SK-N-DZ (cell line): Measurements from ENCODE around the gene OR13D1. TPM values are rescaled to one million over a fixed set of nuclear protein-coding genes. Genes with fewer than 3 reads are reported as not detected.
"Not testable (repeated sequence)": the region's sequence is repeated elsewhere in the genome, so short reads cannot be mapped to it uniquely, and the experiment has no call there.

Experiments
- DNase-seq: peaks from one replicate; pipeline ENCODE4 v3.0.0-alpha.2; 2015; ENCODE audit warnings: low spot score
- polyA plus RNA-seq, 2 experiments: library from polyadenylated mRNA; depleted of rRNA; stranded (reverse); fragments of >200 nt; gene quantifications; 2 replicates each; pipeline ENCODE4 v1.2.3, GENCODE V29; 2014

The OR13D1 gene, protein sequence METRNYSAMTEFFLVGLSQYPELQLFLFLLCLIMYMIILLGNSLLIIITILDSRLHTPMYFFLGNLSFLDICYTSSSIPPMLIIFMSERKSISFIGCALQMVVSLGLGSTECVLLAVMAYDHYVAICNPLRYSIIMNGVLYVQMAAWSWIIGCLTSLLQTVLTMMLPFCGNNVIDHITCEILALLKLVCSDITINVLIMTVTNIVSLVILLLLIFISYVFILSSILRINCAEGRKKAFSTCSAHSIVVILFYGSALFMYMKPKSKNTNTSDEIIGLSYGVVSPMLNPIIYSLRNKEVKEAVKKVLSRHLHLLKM
- polyA plus RNA-seq (2014; cell fraction: cytosol; rRNA removed), result not detected in 2 replicates
- not detected in 2 replicates for polyA plus RNA-seq (2014; cell fraction: nucleus; rRNA removed)

DNA sequence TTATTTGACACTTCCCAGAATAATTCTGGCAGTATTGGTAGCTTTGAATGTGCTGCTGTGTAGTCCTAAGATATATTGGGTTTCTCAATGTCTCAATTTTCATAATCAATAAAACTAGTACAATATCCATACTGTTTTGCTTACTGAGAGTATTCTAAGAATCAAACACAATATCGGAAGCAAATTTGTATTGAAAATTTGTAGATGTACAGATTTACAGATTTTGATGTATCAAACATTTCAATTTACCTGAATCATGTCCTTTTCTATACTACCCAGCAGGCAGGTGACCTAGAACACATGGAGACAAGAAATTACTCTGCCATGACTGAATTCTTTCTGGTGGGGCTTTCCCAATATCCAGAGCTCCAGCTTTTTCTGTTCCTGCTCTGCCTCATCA is at the start of gene OR13D1:
TSS of gene OR13D1 (plus strand) at position 301 of the 400 bp plus-strand sequence. CDS start at position 301, 0 bp downstream.
- no peak for DNase-seq

DNA sequence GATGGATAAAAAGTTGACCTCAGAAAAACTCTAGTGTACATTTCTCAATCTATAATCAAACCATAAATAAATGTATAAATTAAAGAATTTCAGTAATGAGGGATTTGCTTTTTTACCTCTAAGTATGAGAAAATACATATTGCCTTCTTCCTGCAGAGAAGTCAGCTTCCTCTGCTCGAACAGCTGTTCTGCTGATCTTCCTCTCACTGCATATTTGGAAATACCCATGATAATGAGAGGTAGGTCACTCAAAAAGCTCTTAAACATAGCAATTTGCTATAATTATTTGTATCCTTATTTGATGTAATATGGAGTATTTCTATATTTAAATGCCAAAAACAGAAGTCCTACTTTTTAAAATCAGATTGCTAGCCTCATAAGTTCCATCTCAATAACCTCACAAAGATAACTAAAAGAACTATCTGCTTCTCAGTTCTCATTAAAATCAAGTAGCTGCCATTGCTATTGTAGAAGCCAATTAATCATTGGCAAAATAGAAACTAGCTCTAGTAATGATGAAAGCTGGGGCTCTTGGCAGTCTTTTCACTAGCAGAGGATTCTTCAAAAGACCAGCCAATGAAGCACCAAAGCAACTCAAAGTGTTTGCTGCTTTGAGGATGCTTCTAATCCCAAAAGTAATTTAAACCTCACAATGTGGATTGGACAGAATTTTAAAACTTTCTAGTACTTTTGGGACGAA is 35.7 kb upstream of the OR13D1 start:
- DNase-seq, result no peak

DNA sequence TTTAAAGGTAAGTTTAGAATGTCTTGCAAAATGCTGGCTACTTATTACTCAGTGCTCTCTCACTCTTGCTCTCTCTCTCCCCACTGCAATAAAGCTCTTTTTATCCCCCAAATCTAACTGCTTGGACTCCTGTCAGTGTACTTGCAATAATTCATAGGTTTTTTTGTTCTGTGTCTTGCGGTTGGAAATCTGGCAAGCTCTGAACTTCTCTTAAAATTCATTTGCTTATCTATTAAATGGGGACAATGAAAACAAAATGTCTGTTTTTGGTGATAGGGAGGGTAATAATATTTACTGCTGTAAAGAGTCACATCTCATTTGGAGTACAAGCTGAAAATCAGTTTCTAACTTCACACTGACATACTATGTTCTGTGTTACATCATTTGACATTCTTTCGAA is 18.7 kb upstream of the OR13D1 start:
- DNase-seq, result no peak

DNA sequence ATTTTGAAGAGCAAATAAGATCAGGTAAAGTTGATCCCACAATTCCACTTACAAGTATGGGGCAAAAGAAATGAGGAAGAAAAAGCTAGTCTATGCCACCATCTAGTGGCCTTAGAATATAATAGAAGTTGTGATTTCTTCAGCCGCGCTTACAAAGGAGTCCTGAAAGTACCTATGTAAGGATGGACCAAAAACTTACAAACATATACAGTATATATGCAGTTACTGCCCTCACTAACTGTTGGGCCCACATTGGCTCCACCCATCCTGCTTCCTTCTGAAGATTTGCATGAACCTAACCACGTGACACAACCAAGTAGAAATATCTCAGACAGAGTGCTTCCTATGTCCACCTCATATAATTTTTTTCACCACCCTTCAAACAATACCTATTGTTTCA is 11.7 kb upstream of the OR13D1 start:
- peak; percentile 55 for DNase-seq

DNA sequence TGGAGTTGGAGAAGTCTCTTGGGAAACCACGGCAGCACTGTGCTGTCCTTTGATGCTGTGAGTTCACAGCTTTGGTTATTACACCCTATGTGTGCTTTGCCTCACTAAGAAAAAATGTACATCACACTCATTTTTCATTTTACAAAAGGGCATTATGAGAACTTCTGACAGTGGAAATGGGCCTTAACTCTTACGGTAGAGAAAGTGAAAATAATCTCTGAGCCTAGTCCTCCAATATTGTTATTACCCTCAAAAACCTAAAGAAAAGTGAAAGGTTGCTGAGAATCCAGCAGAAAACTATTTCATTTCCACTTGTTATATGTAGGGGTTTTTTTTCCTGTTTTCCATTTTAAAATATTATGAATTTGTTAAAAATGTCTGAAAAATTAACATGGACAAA is 8.2 kb upstream of the OR13D1 start:
- DNase-seq, result no peak

DNA sequence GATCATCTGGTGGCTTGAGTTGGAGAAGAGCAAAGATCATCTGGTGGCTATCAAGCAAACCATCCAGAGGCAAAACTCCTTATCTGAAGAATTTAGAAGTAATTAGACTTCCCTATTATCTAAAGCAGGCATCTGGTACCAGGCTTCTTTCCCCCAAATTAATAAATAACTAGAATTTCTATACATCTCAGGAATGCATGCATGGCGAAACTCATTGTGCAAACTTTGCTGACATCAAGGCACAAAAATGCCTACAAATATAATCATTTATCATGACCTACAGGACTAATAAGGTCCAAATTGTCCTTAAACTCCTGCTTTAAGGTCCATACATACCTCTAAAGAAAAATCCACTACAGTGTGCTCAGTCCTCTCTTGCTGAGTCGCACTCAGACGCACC is 6.0 kb downstream of the OR13D1 start:
- no peak for DNase-seq

DNA sequence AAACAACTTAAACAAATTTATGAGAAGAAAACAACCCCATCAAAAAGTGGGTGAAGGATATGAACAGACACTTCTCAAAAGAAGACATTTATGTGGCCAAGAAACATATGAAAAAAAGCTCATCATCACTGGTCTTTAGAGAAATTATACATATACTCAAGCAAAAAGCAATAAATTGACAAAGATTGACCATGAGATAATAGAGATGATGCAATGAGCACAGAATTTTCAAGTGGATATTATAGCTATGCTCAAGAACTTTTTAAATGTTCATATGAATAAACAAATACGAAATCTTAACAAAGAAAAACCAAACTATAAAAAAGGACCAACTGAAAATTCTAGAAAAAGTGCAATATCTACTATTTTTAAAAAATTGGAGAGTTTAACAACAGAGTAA is 14.4 kb downstream of the OR13D1 start:
- not testable (repeated sequence) for DNase-seq

DNA sequence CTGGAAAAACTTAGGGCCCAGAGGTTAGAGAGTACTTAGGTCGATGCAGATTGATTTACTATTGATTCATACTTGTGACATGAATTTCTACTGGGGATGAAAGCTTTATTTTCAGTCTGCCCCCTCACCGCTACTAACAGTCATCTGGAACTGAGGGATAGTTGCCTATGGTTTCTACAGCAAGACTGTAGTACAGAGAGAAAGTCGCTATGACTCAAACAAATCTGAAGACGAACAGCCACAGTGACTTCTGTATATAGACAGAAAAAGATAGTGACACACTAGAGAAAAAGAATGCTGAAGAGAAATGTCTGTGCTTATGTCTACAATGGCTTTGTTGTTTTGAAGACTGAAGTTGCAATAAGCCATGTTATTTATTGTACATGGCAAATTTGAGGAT is 17.3 kb downstream of the OR13D1 start:
- DNase-seq, result no peak

DNA sequence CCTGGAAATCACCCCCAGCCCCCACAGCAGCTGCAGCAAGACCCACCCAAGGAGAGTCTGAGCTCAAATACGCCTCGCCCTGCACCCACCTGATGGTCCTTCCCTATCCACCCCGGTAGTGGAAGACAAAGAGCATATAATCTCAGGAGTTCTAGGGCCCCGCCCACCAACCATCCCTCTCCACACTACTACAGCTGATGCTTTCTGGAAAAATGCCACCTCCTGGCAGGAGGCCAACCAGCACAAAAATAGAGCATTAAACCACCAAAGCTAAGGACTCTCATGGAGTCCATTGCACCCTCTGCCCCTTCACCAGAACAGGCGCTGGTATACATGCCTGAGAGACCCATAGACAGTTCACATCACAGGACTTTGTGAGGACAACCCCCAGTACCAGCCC is 30.7 kb downstream of the OR13D1 start:
- DNase-seq, result no peak

DNA sequence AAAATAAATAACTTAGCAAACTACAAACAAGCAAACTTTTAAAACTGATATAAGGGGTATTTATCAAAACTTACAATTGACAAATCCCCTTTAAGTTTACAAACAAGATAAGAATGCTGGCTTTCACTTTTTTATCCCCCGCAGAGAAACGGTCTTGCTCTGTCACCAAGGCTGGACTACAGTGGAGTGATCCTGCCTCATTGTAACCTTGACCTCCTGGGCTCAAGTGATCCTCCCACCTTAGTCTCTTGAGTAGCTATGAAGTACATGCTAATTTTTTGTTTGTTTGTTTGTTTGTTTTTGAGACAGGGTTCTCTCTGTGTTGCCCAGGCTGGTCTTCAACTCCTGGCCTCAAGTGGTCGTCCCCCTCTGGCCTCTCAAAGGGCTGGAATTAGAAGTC is 44.1 kb downstream of the OR13D1 start:
- DNase-seq, result no peak

DNA sequence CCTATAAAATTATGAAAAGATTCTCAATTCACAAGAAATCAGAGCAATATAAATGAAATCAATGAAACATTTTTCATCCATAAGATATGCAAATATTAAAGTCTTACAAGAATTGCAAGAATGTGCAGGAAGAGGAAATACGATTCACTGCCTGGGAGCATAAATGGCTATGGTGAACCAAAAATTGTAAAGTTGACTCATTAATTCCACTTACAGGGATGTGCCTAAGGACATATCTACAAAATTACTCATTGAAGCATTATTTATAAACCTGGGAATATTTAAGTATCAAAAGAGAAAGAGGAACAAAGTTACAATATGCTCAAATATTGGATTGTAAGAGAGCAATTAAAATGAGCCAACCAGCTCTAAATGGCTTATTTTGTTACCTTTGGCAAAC is 46.3 kb downstream of the OR13D1 start:
- DNase-seq, result no peak

DNA sequence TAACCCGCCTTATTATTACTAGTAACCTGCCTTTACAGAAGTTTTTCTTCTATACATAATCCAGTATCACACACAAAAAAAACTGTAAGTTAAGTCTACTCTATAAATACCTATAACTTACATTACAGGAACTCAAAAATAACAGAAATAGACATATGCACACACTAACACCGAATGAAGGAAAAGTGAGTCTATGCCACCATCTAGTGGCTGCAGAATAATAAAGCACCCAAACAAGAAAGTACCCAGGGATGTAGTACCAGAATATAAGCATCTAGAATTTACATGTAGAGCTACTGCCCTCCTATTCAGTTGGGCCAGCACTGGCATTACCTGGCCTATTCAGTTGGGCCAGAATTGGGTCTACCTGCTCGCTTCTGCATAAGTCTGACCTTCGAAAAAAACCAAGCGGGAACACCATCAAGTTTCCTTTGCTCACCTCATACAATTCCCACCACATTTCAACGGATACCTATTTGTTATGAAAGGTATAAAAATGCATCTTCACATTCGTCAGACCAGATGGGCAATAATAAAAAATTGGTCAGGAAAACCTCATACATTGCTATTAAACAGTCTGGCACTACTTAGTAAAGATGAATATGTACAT is 49.2 kb downstream of the OR13D1 start:
- DNase-seq, result peak; percentile 66
